Colonic mucosa (tissue), 4 donors: ENCODE results near the gene RPN1. TPM values are rescaled to one million over a fixed set of nuclear protein-coding genes. Genes with fewer than 3 reads are reported as not detected.
"Not testable (repeated sequence)": the region's sequence is repeated elsewhere in the genome, so short reads cannot be mapped to it uniquely, and the experiment has no call there.

ENCODE experiments used
- DNase-seq: peaks from one replicate; pipeline ENCODE4 v3.0.0-alpha.2; 2020
- H3K27ac ChIP-seq: fragments of 200-600 bp; one replicate; pipeline ENCODE4 v1.8.0; 2021
- H3K27me3 ChIP-seq: fragments of 200-600 bp; one replicate; pipeline ENCODE4 v1.8.0; 2021
- H3K36me3 ChIP-seq: fragments of 200-600 bp; one replicate; pipeline ENCODE4 v1.8.0; 2021
- H3K4me1 ChIP-seq: fragments of 200-600 bp; one replicate; pipeline ENCODE4 v1.8.0; 2021; ENCODE audit warnings: mild to moderate bottlenecking
- H3K4me3 ChIP-seq: fragments of 200-600 bp; one replicate; pipeline ENCODE4 v1.8.0; 2021
- H3K9ac ChIP-seq, 2 donors: one replicate each; pipeline ENCODE4 v1.7.0; 2013; ENCODE audit warnings: control low read depth in 2 of 2, low read depth in 2 of 2, low read length in 2 of 2
- H3K9me3 ChIP-seq: fragments of 200-600 bp; one replicate; pipeline ENCODE4 v1.8.0; 2021
- intact Hi-C: fragments of 100-400 bp; cut with DNase I; formaldehyde crosslinking; loops from one replicate; pipeline ENCODE4 v1.14.1; 2022
- total RNA-seq, 2 donors: library from RNA; stranded (reverse); fragmentation: NEBNext Ultra II Directional in 1 of 2; extraction: Animal tissue kit (Norgen Biotek cat#: 25700) in 1 of 2; gene quantifications; one replicate each; pipeline ENCODE4 v1.2.1, GENCODE V29; 2021
- TF ChIP-seq, protein P1 (sequence below): fragments of 200-600 bp; IDR thresholded peaks from one replicate; pipeline ENCODE4 v1.8.0; 2022; ENCODE audit warnings: antibody characterized with exemption, mild to moderate bottlenecking
- donor health status: healthy.
- donor health status: DM: no; HTN: no; CAD: no.
- donor health status: DM: no; HTN: no; CAD: no.

The RPN1 gene
- total RNA-seq, 2 donors from 2014 or later, result 188 to 314 TPM

DNA sequence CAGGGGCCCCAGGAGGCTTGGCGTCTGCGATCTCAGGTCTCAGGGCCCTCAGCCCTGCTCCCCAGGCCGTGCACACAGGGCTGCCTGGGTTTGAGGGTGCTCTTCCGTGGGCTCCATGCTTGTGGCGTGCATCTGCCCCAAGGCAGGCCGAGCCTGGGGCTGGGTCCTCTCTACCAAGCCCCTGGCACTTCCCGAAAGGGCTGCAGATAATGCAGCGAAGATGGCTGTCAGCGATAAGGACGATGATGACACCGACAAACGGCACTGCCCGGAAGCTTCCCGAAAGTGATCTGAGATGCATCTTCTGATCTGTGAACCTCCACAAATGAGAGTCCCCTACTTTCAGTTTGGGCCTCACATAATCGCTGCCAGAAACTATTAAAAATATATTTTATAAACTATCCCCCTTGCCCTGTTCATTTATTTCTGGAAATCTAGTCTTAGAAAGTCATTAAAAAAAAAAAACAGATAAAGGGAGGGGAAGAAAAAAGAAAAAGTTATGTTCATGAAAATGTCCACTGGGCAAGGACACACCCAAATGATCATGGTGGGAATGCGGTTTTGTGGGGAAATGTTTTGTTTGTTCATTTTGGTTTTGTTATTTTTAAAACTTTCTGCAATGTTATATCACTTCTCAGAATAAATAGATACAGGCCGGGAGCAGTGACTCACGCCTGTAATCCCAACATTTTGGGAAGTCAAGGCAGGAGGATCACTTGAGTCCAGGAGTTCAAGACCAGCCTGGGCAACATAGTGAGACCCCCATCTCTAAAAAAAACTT is 51.5 kb downstream of the RPN1 start:
- Histone ChIP-seq H3K9me3 (no peaks in the 10 kb centered on the region), H3K4me3 (no peak overlapping the region), H3K27ac (no peak overlapping the region), H3K4me1 (no peaks in the 10 kb centered on the region), H3K9ac (no peak overlapping the region), H3K27me3 (no peaks in the 10 kb centered on the region), H3K36me3 (no peaks in the 10 kb centered on the region)
- TF ChIP-seq, protein P1, sequence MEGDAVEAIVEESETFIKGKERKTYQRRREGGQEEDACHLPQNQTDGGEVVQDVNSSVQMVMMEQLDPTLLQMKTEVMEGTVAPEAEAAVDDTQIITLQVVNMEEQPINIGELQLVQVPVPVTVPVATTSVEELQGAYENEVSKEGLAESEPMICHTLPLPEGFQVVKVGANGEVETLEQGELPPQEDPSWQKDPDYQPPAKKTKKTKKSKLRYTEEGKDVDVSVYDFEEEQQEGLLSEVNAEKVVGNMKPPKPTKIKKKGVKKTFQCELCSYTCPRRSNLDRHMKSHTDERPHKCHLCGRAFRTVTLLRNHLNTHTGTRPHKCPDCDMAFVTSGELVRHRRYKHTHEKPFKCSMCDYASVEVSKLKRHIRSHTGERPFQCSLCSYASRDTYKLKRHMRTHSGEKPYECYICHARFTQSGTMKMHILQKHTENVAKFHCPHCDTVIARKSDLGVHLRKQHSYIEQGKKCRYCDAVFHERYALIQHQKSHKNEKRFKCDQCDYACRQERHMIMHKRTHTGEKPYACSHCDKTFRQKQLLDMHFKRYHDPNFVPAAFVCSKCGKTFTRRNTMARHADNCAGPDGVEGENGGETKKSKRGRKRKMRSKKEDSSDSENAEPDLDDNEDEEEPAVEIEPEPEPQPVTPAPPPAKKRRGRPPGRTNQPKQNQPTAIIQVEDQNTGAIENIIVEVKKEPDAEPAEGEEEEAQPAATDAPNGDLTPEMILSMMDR, result no peak
- intact Hi-C loops, result no loop called here
- DNase-seq, result no peak

- no peak overlapping the region for H3K9ac ChIP-seq
- H3K27ac ChIP-seq, result no peak overlapping the region
- TF ChIP-seq, protein P1, result no peak
- intact Hi-C loops, result no loop called here
- H3K4me3 ChIP-seq, result no peak overlapping the region
- H3K27me3 ChIP-seq, result no peaks in the 10 kb centered on the region
- H3K4me1 ChIP-seq, result no peaks in the 10 kb centered on the region
- no peaks in the 10 kb centered on the region for H3K36me3 ChIP-seq
- DNase-seq, result no peak
- no peaks in the 10 kb centered on the region for H3K9me3 ChIP-seq
Observed at GRCh38 chr3:128597900-128598299, 52.7 kb downstream of the RPN1 start.

DNA sequence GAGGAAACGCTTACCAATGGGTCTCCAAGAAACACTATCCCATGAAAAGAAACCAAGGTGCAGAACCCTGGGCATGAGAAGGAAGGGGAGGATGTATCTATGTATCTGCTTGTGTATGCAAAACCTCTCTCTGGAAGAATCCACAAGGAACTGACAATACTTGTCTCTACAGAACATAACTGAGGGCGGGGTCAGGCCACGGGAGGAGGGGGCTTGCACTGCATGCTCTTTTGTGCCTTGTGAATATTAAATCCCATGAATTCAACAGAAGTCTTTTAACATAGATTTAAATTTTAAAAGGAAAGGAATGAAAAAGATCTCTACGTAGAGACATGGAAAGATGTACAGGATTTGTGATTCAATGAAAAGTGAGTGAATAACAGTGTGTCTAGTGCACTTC is 57.8 kb downstream of the RPN1 start:
- Histone ChIP-seq H3K4me1 (no peaks in the 10 kb centered on the region), H3K36me3 (no peaks in the 10 kb centered on the region), H3K27ac (no peak overlapping the region), H3K4me3 (no peak overlapping the region), H3K9me3 (no peaks in the 10 kb centered on the region), H3K9ac (no peak overlapping the region), H3K27me3 (no peaks in the 10 kb centered on the region)
- intact Hi-C loops, result no loop called here
- TF ChIP-seq, protein P1, result no peak
- DNase-seq, result no peak

DNA sequence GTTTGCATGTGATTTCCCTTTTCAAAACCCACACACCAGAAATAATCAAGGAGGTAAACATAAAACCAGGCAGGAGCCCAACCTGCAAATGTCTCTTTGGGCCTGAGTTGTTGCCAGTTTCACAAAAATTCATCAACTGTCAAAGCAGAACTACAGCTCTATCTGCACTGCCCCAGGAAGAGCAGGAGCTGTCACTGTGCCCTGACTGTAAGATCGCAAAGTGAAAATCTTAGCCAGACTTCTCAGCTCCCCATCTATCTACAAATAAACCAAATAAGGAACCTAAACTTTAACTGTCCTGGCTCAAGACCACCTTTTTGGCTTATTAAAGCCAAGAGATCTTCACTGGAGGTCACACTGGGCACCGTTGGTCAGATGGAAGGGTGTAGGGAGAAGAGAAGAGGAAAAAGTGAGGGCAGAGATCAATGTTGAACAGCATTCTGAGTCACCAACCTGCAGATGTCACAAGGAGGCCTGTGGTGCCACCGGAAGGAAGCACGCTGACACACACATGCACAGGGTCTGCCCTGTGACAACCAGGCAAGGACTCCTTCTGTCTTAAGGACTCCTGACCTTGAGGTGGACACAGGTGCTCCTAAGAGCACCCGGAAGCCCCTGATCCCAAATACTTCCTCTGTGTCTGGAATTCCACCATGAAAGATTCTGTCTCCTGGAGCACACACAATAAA is 58.7 kb downstream of the RPN1 start:
- no peaks in the 10 kb centered on the region for H3K27me3 ChIP-seq
- TF ChIP-seq, protein P1, result no peak
- intact Hi-C loops, result no loop called here
- H3K4me1 ChIP-seq, result no peaks in the 10 kb centered on the region
- no peaks in the 10 kb centered on the region for H3K9me3 ChIP-seq
- H3K27ac ChIP-seq, result no peak overlapping the region
- H3K9ac ChIP-seq, result no peak overlapping the region
- no peak for DNase-seq
- no peaks in the 10 kb centered on the region for H3K36me3 ChIP-seq
- no peak overlapping the region for H3K4me3 ChIP-seq

DNA sequence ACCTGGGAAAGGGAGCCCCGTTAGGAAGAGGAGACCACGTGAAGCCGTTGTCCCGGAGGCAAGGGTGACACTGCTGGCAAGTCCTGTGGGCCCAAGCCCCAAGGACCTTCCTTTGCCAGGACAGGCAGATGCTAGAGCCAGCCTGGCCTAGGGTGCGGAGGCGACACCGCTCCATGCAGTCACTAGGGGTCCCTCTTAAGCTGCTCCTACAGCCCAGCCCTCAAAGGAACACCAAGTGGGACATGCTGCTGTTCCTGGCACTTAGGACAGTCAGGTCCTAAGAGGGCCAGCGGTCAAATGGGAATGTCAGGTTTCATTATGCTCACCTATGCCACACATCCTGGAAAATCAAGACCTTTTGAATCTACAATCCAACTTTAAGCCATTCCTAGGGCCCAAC is 59.7 kb downstream of the RPN1 start:
- no peak overlapping the region for H3K9ac ChIP-seq
- no peaks in the 10 kb centered on the region for H3K9me3 ChIP-seq
- no peaks in the 10 kb centered on the region for H3K36me3 ChIP-seq
- TF ChIP-seq, protein P1, result no peak
- intact Hi-C loops, result no loop called here
- no peak overlapping the region for H3K4me3 ChIP-seq
- H3K4me1 ChIP-seq, result no peaks in the 10 kb centered on the region
- H3K27me3 ChIP-seq, result no peaks in the 10 kb centered on the region
- H3K27ac ChIP-seq, result no peak overlapping the region
- DNase-seq, result no peak

GRCh38 chr3:128589985-128590384 is 60.6 kb downstream of the RPN1 start:
- H3K9me3 ChIP-seq, intact Hi-C loops, DNase-seq, H3K36me3 ChIP-seq, H3K9ac ChIP-seq, H3K4me1 ChIP-seq, H3K4me3 ChIP-seq, H3K27me3 ChIP-seq, H3K27ac ChIP-seq: not testable (repeated sequence)
